HG03342 (cell line): ENCODE measurements around the gene GMPPB.

Experiments
- ATAC-seq: cut with Tn5 transposase; IDR thresholded peaks from one replicate; pipeline ENCODE4 v1.9.1; 2021; ENCODE audit warnings: mild to moderate bottlenecking, moderate library complexity; ENCODE audit not compliant: unreplicated experiment

Gene GMPPB

DNA sequence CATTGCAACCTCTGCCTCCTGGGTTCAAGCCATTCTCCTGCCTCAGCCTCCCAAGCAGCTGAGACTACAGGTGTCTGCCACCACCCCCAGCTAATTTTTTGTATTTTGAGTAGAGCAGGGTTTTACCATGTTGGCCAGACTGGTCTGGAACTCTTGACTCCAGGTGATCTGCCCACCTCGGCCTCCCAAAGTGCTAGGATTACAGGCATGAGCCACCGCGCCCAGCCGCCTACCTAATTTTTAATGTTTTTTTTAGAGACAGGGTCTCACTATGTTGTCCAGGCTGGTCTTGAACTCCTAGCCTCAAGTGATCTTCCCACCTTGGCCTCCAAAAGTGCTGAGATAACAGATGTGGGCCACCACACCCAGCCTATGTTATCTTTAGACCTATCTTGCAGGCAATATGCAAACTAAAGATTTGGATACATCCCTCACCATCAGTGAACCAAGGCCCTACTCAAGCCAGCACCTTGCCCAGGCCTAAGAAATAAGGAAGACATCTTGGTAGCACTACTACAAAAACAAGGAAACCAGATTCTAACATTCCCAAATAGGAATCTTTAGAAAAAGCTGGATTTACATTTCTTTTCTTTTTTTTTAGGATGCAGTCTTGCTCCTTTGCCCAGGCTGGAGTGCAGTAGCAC lies 6.3 kb upstream of the GMPPB start:
- ATAC-seq: no peak

DNA sequence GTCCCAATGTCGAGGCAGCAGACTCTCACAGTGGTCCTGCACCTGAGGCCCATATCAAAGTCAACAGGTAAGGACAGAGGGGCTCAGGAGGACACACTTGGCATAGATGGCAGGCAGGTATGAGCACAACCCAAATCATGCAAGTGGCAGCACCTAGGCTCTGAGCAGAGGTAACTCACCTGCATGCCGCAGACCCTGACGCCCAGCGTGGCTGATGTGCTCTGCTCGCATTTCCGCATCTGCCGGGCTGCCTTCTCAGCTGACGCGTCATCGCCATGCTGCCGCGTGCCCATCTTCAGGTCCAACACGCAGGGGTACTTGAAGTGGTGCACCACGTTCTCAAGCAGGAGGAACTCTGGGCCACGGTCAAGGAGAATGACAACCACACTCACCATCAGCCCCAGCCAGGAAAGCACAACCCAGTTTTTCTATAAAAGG lies 4.2 kb upstream of the GMPPB start:
- no peak for ATAC-seq

DNA sequence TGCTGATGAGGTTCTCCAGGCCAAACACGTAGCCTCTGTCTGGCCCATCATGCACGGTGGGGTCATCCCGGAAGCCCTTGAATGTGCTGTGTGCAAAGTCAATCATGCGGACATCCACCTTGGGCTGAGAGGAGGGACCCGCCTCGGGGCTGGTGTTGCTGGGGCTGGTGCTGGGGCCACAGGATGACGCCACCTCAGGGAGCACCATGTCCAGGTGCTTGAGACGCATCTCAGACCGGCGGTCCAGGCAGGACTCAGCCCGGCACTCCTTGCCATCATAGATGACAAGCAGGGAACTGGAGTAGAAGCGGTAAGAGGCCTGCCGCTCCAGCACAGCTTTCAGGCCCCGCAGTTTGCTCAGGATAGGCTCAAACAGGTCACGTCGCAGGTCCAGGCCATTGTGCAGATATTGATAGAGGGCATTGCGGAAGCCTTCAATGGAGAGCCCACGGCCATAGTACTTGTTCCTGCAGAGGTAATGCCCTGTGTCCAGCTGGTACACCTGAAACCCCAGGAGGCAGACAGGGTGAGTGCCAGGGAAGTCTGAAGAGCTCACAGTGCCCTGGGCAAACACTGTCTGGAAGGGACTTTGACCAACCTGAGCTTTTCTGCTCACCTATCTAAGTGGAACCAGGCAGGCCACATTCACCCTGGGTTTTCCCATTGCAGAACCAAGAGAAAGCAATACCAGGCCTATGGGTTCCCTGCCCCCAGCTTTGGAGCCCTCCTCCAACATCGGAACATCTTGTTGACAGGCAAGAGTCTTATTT lies 3.6 kb upstream of the GMPPB start:
- no peak for ATAC-seq

DNA sequence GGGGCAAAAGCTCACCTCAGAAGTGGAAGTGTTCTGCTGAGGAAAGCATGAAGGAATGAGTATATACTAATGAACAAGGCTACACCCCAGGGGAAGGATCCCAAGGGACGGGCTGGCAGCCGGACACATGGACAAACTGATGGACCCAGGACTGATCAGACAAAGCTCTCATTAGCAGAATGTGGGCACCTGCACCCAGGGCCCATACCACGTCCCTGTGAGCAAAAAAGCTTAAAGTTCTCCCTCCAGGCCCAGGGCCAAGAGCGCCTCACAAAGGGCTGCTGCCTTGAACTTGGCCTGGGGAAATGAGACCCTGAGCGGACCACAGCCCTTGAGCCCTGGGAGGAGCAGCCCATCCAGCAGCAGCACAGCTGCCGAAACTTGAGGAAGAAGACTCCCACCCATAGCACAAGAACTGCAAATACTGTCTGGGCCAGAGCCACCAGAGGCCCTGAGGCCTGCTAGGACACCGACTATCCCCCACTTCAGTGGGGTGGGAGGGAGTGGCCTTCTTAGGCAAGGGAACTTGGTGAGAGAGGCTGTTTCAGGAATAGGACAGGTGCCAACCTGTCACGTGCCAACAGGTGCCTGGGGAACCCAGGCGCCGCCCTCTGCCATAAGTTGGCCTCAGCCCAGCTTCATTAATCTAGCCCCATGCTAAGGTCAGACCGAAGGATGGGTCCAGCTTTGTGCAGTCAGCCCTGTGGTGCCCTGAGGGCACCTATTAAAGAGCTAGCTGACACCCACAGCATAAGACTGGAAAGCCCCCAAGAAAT lies 2.3 kb upstream of the GMPPB start:
- ATAC-seq: no peak

DNA sequence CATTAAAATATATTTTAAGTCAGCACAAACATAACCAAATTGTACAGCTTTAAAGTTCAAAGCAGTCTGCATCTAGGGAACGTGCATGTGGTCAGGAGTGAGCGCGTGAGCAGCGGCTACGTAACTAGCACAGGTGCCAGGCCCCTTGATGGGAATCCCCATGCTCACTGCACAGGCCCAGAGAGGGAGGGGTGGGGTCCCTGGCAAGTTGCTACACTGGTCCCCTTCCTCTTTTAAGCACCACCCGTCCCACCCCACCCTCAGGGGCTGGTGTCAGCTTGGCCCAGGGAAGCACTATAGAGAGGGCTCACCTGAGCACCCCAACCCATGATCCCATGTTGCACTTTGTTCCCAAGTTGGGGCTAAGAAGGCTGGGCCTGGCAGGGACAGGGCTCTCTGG lies 835 bp upstream of the GMPPB start:
- no peak for ATAC-seq

DNA sequence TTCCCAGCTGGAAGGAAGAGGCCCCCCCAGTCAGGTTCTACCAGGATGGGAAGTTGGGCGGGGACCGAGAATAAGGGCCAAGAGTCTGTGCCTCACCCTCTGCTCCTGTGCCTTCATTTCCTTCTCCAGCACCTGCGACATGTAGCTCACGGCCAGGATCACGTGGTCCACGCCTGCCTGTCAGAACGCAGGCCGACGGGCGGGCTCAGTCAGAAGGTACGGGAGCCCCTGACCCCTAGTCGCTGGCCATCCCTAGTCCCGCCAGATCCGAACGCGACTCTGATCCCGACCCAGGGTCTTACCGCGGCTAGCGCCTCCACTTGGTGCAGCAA lies 489 bp downstream of the GMPPB start:
- ATAC-seq: no peak

DNA sequence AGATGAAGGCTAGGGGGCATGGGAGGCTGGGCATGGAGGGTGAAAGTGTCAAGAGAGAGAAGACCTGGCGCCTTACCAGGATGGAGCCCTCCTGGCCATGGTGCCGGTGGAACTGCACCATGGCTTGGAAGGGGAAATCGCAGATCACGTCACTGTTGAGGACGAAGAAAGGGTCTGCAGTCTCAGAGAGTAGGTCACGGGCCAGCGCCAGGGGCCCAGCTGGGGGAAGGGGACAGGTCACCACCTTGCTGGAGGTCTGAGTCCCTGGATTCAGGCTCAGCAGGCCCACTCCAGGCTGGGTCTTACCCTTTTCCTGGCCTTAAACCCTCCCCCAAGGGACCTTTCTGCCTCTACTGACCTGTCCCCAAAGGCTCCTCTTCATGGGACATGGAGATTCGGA lies 855 bp downstream of the GMPPB start:
- ATAC-seq: no peak

DNA sequence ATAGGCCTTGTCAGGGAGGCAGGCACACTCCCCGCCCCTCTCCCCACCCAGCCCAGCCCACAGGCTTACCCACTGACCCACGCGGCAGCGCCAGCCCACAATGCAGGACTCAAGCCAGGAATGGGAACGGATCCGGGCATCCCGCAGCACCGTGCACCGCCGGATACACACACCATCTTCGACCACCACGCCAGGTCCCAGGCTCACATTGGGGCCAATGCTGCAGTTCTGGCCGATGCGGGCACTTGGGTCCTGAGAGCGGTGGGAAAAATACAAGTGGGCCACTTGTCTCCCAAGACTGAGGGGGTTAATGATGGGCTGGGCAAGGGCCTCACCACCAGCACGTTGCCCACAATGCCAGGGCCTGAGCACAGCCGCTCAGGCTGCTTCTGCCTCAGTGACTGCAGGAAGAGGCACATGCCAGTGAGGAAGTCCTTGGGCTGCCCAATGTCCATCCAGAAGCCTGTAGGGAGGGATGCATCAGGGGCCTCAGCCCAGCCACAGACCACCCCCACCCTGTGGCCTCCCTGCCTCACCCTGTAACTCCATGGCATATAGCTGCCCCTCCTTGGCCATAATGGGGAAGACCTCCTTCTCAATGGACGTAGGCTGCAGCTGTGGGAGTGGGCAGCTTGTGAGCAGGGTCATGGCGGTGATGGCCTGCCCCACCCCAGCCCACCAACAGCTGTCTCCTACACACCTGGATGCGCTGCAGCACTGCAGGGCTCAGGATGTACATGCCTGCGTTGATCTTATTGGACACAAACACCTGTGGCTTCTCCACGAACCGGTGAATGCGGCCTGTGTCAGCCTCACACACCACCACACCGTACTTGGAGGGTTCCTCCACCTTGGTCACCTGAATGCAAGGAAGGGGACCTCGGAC lies 1.6 kb downstream of the GMPPB start:
- no peak for ATAC-seq

DNA sequence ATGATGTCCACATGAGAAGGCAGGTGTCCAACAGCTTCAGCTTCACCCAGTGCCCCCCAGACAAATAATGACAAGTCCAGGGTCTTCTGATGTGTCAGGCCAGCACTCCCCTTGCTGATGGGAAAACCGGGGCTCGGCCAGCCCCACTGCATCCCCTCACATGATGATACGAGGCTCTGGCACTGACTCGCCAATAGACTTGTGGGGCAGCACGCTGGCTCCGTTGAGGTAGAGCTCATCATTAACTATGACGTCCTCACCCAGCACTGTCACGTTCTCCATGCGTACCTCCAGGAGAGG lies 2.2 kb downstream of the GMPPB start:
- no peak for ATAC-seq

DNA sequence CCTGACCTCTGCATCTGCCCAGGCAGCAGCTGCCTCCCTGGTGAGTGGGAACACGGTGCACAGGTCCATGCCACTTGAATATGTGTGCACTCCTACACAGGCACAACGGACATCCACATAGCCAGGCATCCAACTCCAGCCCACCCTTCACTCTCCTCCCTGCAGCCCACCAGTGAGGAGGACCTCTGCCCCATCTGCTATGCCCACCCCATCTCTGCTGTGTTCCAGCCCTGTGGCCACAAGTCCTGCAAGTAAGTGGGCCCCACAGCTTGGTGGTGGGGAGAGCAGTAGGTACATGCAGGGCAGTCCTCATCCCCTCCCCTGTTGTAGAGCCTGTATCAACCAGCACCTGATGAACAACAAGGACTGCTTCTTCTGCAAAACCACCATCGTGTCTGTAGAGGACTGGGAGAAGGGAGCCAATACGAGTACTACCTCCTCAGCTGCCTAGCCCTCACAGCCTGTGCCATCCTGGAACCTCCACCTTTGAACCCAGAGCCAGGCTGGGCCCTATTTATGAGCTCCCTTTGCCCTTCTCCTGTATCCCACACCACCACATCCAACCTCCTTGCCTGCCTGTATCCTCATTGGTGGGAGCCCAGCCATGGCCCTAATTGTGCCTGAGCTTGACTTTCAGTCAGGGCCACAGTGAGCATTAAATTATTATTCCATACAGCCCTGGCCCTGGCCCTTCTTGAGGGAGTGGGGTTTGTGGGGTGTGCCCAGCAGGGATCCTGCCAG lies 2.7 kb downstream of the GMPPB start:
- no peak for ATAC-seq

DNA sequence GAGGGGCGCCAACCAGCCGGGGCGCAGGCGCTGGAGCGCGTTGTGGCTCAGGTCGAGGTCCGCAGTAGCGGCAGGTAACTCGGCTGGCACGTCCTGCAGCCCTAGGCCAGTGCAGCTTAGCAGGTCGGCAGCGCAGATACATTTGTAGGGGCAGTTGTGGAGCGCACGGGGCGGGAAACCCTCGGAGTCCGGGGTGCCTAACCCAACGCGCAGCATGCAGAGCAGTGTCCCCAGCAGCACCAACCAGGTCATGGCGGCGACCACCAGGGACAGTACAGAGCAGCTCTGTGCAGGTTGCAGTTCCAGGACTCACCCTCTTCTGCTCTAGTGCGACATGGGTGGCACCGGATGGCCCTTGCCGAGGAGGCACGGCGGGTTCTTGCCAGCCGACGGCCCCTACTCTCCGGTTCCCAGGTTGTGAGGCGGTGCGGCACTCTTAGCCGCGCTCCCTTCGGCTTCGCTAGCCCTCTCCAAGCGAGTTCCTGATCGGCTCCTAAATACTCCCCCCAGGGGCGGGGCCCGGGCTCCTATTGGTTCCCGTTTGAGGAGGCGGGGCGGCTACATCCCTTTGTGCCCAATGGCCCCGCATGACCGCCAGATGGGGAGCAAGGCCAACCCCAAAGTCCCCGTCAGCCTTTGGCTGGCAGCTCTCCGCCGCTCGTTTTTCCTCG lies 4.4 kb downstream of the GMPPB start, which contains the start of gene AMIGO3:
TSS of gene AMIGO3 (minus strand) at position 471 of the 671 bp plus-strand sequence. CDS start at position 252, 219 bp downstream.
- peak; percentile 50 for ATAC-seq

DNA sequence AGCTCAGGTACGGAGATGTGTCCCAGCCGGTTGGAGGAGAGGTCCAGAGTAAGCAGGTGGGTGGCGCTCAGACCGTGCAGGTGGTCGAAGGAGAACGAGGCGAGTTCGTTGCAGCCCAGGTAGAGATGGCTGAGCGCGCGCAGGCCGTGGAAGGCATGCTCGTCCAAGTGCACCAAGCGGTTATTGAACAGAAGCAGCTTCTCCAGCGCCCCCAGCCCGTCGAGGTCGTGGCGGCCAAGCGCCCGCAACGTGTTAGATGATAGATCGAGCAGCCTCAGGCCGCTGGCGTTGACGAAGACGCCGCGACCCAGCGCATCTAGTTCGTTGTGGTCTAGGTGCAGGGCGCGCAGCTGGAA lies 4.9 kb downstream of the GMPPB start:
- no peak for ATAC-seq

DNA sequence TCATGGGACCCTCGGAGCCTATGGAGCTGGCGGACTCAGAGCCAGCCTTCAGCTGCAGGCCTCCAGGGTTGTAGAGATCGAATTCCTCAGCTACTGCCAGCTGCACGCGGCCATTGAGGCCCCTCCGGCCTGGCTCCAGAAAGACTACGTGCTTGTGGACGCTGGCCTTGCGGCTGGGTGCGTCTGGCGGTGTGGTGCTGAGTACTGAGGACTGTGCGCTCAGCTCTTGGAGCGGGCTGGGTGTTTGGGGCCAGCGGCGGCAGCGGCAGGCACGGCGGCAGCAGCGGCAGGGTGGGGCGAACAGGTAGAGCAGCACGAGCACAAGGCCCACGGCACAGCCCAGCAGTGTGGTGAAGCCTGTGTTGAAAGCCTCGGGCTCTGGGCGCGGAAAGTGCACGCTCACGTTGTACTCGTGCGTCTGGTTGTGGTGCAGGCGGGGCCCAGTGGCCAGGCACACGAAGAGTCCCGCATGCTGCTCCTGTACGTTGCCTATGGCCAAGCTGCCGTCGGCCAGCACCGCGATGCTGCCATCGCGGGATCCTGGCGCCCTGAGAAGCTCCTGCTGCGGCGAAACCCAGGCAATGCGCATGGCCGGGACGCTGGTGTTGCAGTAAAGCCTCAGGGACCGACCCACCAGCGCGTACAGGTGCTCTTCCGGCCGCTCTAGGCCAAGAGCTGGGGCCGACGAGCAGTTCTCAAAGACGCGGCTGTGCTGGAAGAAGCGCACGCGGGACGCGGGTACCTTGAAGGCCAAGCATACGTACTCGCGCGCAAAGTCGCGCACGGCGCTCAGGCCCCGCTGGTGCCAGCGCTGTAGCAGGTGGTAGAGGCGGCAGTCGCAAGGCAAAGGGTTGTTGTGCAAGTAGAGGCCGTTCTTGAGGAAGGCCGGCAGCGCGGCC lies 5.5 kb downstream of the GMPPB start:
- ATAC-seq: no peak

DNA sequence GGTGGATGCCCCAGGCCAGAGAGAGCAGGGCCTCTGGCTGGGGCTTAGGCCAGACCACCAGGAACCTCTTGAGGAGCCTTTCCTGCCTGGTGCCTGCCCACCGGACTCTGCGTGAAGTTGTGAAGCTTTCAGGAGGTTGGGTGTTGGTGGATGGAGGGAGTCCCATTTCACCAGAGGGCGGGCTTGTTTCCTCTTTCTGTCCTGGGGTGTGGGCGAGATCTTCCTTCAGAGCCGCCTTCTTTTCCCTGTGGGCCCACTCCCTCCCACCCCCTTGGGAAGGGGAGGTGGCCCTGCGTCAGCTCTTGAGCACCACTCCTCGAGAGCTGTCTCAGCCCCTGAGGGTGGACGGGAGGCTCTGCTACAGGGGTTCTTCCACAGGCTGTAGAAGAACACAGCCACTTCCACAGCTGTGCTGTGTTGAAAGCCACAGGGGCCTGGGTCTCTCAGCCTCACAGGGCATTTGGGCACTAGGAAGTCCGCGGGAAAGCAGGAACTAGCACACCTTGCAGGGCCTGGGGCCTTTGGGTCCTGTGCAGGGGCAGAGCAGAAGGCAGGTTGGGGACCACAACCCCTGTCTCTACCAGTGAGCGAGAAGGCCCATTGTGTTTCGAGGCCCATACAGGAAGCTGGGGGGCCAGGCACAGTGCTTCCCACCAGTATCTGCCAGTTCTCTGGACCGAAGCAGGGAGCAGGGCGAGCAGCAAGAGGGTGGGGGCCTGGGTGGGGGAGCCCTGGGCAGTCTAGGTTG lies 6.4 kb downstream of the GMPPB start:
- ATAC-seq: no peak

DNA sequence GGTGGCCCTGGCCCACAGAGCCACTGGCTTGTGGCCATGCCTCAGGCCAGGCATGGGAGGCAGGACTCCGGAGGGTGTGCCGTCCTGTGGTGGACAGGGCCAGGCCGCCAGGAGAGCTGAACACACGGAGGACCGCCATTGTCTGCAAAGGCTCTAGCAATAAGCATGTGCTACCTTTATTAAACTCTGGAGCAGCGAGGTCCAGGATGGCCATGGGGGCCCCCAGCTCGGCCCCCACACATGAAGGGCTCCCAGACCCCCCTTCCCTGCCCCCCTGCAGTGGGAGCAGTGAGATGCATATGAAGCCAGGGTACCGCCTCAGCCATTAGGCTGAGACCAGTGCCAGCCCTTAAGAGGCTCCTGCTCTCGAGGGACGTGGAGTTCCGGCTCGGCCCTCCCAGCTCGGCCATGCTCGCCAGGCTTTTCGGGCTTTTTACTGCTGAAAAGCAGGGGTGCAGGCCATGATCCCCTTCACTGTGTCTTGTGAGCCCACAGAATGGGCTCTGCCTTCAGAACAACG lies 7.0 kb downstream of the GMPPB start:
- no peak for ATAC-seq

DNA sequence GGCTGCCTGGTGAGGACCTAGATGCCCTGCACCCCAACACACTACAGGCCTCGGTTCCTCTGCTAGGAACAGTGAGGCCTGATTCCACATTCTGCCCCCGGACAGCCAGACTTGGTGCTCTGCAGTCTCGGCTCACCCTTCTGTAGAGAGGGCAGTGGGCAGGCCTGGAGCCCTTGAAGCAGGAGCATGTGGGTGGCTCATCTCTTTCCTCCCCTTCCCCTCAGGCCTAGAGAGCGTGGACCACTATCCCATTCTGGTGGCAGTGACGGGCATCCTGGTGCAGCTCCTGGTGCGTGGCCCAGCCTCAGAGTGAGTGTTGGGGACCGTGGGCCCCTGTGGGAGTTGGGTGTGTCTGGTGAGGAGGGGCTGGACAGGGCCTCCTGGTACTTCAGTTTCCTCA lies 7.6 kb downstream of the GMPPB start:
- ATAC-seq: no peak

DNA sequence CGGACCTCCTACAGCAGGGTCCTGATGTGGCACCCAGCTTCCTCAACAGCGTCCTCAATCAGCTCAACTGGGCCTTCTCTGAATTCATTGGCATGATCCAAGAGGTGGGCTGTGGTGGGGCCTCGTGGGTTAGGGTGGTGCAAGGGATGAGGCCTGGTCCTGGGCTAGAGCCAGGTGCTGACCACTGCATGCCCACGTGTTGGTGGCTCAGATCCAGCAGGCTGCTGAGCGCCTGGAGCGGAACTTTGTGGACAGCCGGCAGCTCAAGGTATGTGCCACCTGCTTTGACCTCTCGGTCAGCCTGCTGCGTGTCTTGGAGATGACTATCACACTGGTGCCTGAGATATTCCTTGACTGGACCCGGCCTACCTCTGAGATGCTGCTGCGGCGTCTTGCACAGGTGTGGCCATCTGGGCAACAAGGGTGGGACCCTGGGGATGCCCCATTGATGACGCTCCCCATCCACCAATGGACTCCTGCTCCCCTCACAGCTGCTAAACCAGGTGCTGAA lies 8.1 kb downstream of the GMPPB start:
- no peak for ATAC-seq
